Globus pallidus (tissue), 1 donor: Measurements from ENCODE around the gene TADA3.

Experiments
- DNase-seq: peaks from one replicate; pipeline ENCODE4 v3.0.0-alpha.2; 2015; ENCODE audit warnings: low spot score

TADA3 gene

DNA sequence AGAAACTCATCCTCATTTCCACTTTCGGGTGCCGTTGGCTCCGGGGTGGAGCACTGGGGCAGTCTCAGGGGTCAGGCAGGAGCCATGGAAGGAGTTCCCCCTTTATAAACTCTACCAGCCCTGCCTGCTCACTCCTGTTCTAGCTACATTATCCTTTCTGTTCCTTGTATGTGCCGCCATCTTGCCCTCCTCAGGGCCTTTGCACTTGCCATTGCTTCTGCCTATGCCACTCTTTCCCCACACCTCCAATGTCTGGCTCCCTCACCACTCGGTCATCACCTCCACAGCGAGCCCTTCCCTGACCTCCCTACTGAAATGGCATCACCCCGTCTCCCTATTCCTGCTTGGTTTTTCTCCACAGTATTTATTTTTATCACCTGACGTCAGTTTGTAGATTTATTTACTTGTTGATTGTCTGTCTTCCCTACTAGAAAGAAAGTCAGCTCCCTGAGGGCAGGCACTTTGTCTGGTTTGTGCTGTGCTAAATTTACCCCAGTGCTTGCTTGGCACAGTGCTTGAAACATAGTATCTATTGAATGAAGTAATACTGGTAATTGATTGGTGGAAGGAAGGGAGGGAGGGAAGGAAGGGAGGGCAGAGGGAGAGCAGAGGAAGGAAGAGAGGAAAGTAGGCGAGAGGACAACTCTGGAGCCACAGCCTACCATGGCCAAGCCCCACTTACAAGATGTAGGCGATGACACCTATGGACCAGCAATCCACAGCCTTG lies 31.3 kb downstream of the TADA3 start:
- DNase-seq: no peak

DNA sequence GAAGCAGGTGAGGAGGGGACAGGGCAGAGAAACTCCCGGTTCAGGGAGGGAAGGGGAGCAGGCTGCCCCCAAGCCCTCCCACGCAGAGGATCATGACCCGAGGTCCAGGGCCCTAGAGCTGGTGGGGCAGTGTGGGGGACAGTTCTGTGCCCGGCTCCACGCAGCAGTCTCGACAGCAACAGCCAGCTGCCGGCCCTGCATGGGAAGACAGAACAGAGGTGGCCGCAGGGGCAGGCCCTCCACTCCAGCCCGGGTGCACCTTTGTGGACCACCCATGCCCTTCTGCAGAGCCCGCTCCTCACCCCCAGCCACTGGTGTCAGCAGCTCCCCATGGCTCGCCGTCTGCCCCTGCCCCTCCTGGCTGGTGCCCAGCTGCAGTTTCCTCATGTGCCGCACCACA lies 34.8 kb downstream of the TADA3 start:
- DNase-seq: no peak

DNA sequence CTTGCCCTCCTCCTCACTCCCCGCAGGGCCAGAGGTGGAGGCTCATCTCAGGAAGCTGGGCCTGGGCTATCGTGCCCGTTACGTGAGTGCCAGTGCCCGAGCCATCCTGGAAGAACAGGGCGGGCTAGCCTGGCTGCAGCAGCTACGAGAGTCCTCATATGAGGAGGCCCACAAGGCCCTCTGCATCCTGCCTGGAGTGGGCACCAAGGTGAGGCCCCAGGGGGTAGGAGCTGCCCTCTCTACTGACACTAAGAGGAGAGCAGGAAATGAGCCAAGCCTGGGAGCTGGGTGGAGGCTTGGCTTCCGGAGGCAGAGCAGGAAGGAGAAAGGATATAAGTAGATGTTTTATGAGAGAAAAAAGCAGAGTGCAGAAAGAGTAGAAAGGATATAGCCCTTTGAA lies 37.6 kb downstream of the TADA3 start:
- no peak for DNase-seq

DNA sequence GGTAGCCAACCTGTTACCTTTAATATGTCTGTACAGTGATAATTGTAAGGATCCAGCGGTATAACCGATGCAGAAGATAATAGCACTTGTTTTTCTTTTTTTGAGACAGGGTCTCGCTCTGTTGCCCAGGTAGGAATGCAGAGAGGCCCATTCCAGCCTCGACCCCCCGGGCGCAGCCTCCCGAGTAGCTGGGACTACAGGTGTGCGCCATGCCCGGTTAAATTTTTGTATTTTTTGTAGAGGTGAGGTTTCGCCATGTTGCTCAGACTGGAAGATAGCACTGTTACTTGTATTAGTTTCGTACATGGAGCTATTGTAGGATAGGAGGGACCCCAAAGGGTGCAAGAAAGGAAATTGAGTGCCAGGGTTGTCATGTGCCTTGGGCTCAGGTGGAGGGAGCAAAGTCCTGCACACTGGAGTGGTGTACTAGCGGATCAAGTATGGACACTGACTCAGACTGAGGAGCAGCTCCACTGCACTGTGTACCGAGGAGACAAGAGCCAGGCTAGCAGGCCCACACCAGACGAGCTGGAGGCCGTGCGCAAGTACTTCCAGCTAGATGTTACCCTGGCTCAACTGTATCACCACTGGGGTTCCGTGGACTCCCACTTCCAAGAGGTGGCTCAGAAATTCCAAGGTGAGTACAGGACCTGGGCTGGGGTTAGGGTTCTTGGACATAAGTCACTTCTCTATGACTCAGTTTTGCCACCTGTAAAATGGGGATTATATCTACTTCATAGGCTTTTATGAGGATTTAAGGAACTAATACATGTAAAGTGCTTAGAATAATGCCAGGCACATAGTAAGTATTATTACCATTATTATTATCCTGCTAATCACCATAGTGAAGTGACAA lies 41.5 kb downstream of the TADA3 start:
- DNase-seq: no peak

DNA sequence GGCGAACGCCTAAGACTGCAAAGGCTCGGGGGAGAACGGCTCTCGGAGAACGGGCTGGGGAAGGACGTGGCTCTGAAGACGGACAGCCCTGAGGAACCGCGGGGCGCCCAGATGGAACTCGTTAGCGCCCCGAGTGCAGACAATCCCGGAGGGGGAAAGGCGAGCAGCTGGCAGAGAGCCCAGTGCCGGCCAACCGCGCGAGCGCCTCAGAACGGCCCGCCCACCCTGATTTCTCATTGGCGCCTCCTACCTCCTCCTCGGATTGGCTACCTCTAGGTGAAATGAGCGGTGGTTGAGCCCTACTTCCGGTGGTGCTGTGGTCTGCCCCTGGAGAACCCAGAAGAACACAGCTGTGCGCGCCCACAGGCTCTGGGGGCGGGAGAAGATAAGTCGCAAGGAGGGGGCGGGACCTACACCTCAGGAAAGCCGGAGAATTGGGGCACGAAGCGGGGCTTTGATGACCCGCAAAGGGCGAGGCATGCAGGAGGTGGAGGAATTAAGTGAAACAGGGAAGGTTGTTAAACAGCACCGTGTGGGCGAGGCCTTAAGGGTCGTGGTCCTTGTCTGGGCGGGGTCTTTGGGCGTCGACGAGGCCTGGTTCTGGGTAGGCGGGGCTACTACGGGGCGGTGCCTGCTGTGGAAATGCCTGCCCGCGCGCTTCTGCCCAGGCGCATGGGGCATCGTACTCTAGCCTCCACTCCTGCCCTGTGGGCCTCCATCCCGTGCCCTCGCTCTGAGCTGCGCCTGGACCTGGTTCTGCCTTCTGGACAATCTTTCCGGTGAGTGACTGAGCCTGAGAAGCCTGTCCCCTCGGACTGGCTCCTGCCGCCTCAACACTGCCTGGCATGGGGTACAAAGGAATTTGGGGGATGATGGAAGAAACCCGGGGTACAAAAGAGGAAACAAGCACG lies 42.4 kb downstream of the TADA3 start, which contains the start of gene OGG1:
Gene OGG1, plus strand, starts transcription at position 308 of the 911 bp plus-strand sequence. Its CDS starts 335 bp downstream, at position 643.
- DNase-seq: peak; percentile 97

DNA sequence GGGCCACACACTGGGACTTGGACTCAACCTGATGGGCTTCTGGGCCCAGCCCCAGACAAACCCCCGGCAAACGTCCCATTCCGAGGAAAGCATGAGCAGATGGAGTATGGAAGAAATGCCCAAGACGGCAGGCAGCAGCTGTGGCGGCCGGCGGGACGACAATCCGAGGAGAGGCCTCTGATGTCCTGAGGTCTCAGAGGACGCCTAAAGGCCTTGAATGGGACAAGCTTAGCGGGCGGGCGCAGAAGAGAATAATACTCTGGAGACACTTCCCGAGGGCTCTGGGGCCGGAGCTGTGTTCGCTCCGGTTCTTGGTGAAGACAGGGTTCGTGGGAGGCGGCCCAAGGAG lies 43.0 kb downstream of the TADA3 start:
- DNase-seq: no peak

DNA sequence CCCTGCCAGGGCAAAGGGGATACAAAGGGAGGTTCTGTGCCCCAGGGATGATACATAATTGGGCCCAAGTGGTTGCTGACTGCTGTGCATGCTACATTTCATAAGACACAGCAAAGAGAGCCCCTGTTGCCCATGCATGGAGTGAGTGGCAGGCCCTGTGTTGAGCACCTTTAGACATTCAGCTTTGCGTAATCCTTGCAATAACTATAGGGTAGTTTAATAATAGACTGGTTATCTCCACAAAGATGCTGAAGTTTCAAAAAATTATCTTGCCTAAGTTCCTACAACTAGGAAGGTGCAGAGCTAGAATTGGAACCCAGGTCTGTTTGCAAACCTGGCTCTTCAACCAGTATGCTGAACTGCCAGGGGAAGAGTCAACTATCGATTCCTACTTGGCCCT lies 44.2 kb downstream of the TADA3 start:
- DNase-seq: no peak

DNA sequence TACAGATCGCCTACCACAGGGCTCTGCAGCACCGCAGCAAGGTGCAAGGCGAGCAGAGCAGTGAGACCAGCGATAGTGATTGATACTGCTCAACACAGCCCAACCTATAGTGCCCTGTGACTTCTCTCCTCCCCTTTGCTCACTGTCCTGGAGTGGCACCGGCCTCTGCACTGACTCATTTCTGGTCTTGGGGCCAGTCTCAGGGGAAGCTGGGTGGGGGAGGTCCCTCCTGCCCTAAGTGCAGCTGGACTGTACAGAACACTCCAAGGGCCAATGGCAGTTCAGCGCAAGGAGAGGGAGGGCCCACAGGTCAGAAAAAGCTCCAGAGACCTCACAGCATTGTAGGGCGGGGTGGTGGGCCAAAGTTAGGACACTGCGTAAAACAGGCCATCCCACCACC lies 45.0 kb downstream of the TADA3 start:
- no peak for DNase-seq

DNA sequence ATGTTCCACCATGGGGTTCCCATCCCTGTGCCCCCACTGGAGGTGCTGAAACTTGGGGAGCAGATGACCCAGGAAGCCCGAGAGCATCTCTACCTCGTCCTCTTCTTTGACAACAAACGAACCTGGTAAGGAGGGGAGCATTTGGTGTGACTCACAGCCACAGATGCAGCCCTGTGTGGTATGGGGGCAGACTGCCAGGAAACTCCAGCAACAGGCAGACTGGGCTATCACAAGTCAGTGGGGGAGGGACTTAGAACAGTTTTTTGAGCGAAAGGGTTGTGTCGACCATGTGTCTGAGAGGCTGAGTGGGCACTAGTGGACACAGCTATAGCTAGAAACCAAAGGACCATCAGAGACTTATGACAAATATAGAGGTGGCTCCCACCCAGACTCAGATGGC lies 45.9 kb downstream of the TADA3 start:
- no peak for DNase-seq

DNA sequence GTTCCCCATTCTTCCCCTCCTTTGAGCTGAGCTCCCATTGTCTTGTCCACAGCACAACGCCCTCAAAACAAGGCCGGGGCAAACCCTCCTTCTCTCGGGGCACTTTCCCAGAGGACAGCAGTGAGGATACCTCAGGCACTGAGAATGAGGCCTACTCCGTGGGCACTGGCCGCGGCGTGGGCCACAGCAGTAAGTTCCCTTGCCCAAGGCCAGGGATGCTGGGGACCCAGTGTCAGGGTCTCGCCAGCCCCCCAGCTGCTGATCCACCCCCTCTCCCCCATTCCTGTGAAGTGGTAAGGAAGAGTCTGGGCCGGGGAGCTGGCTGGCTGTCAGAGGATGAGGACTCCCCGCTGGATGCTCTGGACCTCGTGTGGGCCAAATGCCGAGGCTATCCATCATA lies 46.8 kb downstream of the TADA3 start:
- DNase-seq: no peak

DNA sequence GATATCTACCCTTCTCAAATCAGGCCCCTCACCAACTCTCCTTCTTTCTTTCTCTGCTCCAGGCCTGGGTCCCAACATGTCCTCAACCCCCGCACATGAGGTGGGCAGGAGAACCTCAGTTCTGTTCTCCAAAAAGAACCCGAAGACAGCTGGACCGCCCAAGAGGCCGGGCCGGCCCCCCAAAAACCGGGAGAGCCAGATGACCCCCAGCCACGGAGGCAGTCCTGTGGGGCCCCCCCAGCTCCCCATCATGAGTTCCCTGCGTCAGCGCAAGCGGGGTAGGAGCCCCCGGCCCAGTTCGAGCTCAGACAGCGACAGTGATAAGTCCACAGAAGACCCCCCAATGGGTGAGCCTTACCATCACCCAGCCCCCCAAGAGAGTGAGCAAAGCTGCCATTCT lies 48.1 kb downstream of the TADA3 start:
- DNase-seq: no peak

DNA sequence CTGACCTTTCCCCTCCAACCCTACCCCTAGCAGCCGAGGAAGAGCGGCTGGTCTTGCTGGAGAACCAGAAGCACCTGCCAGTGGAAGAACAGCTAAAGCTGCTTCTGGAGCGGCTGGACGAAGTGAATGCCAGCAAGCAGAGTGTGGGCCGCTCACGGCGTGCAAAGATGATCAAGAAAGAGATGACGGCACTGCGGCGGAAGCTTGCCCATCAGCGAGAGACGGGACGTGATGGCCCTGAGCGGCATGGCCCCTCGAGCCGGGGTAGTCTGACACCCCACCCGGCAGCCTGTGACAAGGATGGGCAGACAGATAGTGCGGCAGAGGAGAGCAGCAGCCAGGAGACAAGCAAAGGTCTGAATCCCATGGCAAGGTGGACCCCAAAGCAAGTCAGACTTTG lies 48.7 kb downstream of the TADA3 start:
- DNase-seq: no peak

DNA sequence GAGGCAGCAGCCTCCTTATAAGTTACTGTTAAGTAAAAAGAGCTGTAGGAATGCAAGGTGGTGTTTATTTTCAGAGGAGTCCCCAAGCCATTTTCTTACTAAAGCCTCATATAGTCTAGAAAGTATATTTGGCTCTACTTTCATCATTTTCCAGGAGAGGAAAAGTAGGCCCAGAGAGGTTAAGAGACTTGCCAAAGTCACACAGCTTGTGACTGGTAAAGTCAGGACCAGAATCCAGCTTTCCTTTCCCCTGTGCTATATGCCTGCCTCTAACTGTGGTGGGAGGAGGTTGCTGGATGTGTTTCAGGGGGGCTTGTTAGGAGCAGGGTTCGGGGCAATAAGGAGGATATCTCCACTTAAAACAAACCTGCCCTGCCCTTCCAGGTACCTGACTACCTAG lies 49.7 kb downstream of the TADA3 start:
- DNase-seq: no peak

DNA sequence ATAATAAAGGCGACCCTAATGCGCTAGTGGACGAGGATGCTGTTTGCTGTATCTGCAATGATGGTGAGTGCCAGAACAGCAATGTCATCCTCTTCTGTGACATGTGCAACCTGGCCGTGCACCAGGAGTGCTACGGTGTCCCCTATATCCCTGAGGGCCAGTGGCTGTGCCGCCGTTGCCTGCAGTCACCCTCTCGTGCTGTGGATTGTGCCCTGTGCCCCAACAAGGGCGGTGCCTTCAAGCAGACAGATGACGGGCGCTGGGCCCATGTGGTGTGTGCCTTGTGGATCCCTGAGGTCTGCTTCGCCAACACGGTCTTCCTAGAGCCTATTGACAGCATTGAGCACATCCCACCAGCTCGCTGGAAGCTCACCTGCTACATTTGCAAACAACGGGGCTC lies 53.1 kb downstream of the TADA3 start:
- DNase-seq: no peak

DNA sequence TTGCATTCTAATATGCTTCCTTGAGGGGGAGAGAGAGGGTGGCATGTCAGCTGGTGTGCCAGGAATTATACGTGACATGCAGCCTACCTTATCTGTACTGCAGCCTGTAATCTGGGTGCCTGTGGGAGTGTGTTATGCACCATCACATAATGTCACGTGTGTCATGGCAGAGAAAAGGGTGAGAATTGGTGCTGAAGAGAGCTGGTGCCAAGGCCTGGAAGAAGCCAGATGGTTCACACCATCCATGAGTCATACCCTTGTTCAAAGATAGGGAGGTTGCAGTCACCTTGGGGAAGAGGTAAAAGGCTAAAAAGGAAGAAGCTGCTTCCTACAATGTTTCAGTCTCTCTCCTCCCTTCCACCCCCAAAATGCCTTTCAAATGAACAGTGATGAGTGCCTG lies 55.4 kb downstream of the TADA3 start:
- DNase-seq: no peak

DNA sequence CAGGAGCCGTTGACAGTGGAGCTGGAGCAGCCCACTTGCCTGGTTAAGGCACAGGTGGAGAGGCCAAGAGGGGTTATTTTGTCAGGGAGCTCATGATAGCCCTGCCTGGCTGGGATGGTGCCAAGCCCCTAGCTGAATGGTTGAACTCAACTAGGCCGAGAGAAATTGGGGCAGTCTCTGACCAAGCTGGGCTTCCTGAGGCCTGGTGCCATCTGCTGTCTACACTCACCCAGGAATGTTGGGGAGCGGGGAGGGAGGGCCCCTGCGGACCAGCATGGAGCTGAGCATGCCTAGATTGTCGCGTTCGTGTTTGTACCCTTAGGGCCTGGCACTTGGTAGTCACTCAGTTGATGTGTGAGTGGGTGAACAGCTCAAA lies 59.5 kb downstream of the TADA3 start:
- DNase-seq: no peak

DNA sequence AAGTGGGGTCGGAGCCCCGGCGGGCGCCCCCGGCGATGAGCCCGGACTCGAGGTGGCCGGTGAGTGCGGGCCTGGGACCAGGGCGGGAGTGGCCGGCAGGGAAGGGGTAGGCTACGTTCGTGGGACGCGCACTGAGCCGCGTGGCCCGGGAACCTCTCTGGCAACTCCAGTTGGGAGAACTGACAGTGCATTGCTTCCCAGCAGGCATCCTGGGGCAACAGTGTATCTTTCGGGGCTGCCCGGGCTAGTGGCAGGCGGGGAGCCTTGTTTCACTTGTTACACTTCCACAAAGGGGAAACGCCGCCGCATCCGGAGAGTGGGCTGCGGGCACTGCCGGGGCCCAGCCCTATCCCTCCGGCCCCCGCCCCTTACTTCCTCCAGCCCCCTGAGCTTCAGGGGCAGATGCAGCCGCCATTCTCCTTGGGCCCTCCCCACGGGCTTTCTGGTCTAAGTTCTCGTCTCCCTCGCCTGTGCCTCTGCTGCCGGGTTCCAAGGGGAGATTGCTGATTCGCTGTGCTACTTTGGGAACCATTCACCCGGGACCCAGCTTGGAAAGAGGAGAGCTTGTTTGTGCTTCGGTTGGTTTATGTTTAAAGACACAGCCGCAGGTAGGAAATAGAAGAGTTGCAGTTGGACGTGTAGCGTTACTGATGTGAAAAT lies 60.1 kb downstream of the TADA3 start:
- DNase-seq: no peak

DNA sequence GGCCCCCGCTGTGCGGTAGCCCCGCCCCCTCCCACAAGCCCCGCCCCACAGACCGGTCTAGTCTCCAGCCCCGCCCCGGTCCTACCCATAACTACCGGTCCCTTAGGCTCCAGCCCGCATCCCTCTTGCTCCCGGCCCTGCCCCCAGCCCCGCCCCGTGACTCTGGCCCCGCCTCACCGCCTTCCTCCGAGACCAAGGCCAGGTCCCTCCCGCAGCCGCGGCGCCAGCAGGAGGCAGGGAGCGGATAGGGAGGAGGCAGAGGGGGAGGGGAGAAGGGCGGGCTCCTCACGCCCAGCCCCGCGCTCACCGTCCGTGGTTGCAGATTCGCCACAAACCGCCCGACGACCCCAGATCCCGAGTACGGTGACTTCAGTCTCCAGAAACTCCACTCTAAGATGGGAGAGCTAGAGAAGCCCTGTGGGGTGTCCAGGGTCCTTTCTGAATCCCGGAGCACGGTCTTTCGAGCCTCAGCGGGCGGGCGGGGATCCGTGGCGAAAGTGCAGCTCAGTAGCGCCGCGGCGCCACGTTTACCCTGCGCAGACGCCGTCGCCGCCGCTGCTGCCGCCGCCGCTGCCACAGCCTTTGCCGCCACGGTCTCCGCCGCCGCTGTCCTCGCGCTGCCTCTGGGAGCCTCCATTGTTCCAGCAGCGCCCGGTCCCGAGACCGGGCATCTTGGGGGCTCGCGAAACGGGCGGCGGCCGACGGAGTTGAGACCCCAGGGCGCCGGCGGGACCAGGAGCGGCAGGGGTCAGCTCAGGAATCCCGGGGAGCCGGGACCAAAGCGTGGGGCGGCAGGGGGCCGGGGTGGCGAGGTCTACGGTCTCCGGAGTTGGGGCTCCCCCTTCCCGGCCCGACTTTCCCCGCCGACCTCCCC lies 60.8 kb downstream of the TADA3 start, which contains the start of gene BRPF1:
Gene BRPF1, plus strand, starts transcription at position 530 of the 874 bp plus-strand sequence. CDS start 2,406 bp downstream, outside the sequence.
- peak; percentile 100 for DNase-seq

DNA sequence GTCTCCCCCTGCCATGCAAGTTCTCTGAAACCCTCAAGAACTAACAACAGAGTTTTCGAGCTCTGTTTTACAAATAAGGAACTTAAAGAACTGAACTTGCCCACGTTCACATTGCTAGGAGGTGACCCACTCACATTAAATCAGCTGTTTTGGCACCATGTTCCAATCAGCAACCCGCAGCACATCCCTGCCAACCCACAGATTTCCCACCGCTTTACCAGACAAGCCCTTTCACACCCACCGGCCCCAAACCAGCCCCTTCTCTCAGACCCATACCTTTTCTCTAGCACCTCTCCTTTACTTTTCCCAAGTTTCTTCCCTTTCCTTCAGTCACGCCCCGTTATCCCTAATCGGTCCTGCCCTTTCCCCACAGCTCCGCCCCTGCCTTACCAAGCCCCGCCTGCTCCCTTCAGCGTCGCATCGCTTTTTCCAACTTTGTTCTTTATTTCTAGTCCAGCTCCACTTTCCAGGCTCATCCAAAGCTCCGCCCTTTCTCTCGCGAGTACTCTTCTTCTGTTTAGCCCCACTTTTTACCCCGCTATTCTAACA lies 61.5 kb downstream of the TADA3 start:
- DNase-seq: no peak
